Central memory CD8-positive, alpha-beta T cell (primary cell): Measurements from ENCODE around the gene BICDL1.

Experiments
- ATAC-seq: fragments of 150-1000 bp; cut with Tn5 transposase; replicated peaks from 2 replicates; pipeline ENCODE4 v1.10.0; 2022; ENCODE audit warnings: mild to moderate bottlenecking, moderate FRiP score, moderate number of reproducible peaks; ENCODE audit not compliant: poor library complexity, severe bottlenecking; ENCODE audit errors: extremely low read depth
- DNase-seq, 2 donors: peaks; one replicate each; pipeline ENCODE4 v3.0.0; 2021; ENCODE audit warnings: low spot score in 2 of 2
- H3K27ac Mint-ChIP-seq: one replicate; pipeline ENCODE4 v1.8.0; 2022; ENCODE audit warnings: low read depth, mild to moderate bottlenecking, moderate library complexity, mixed read lengths
- H3K27me3 Mint-ChIP-seq: one replicate; pipeline ENCODE4 v1.8.0; 2022; ENCODE audit warnings: mixed read lengths
- H3K36me3 Mint-ChIP-seq: one replicate; pipeline ENCODE4 v1.8.0; 2022; ENCODE audit warnings: mild to moderate bottlenecking, moderate library complexity, mixed read lengths; ENCODE audit not compliant: insufficient read depth
- H3K4me1 Mint-ChIP-seq: one replicate; pipeline ENCODE4 v1.8.0; 2022; ENCODE audit warnings: mixed read lengths
- H3K4me3 Mint-ChIP-seq: one replicate; pipeline ENCODE4 v1.8.0; 2022; ENCODE audit warnings: mild to moderate bottlenecking, moderate library complexity, mixed read lengths
- H3K9me3 Mint-ChIP-seq: one replicate; pipeline ENCODE4 v1.8.0; 2022; ENCODE audit warnings: mixed read lengths

Gene BICDL1

DNA sequence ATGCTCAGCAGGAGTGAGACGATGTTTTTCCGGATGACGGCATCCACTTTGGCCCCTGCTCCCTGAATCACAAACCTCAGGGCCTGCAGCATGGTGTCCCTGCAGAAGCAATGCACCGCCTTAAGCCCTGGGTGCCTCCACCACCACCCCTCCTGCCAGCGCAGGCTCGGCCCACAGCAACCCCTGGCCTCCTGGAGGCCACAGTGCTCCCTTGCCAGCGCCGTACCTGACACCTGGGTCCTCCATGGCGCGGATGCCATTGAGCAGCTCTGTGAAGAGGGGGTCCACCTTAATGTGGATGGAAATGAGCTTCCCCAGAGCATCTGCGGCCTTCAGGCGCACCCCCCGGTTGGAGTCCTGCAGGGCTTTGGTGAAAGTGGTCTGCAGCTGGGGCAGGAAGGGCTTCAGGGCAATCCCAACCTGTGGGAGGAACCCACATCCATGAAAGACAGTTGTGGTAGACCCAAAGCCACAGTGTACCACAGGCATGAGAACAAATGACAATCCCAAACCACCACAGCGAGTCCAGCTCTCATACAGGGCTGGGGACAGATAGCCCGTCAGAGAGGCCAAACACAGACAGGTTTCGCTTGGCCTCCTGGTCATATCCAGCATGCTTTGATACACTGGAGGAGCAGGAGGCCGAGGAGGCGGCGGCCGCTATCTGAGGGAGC is 145.4 kb downstream of the BICDL1 start:
- no peak for ATAC-seq
- no peaks in the 10 kb centered on the region for H3K27me3 Mint-ChIP-seq
- no peaks in the 10 kb centered on the region for H3K9me3 Mint-ChIP-seq
- no peak for DNase-seq
- peaks cover 42% of the 10 kb centered on the region for H3K36me3 Mint-ChIP-seq
- no peaks in the 10 kb centered on the region for H3K4me1 Mint-ChIP-seq
- H3K27ac Mint-ChIP-seq: no peak overlapping the region
- H3K4me3 Mint-ChIP-seq: no peak overlapping the region

DNA sequence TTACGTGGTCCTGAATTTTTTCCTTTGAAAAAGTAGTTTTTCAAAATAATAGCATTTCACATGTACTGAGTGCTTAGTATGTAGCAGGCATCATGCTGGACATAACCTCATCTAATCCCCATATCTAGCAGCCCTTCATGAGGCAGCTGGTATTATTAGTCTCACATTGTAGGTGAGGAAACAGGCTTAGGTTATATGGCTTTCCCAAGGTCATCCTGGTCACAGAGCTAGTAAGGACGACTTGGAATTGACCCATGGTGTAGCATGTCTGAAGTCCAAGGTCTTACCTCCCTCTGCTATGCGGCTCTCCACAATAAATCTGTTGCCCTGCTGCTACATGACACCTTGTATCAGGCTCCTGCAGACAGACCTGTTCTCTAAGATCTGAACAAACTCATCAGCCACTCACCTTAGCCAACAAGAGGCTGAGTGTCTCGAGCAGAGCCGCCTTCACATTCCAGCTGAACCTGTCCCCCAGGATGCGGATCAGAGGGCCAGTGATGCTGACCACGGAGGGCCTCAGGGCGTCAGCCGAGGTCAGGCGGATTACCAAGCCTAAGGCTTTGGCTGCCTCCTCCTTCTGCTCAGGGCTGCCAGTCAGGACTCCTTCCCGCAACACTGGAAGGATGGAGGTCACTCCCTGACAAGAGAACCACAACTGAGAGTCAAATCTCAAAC is 147.2 kb downstream of the BICDL1 start:
- Mint-ChIP-seq H3K27me3 (no peaks in the 10 kb centered on the region), H3K4me1 (no peaks in the 10 kb centered on the region), H3K27ac (no peak overlapping the region), H3K9me3 (no peaks in the 10 kb centered on the region), H3K4me3 (no peak overlapping the region), H3K36me3 (peaks cover 48% of the 10 kb centered on the region)
- ATAC-seq (no peak), DNase-seq (no peak)

DNA sequence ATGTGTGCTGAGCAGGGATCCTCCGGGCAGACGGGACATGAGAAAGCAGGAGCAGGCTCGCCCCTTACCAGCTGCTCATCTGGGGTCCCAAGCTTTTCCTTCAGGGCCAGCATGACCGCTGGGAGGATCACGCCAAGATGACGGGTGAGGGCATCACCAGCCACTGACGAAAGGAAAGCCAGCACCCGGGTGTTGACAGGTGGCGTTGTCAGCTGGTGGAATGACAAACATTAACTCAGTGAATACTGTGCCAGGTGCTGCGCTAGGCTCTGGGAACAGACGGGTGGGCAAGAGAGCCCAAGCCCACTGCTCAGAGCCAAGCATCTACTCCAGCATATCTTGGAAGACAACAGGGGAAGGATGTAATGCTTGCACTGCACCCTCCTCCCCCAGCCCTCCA is 148.8 kb downstream of the BICDL1 start:
- no peak overlapping the region for H3K27ac Mint-ChIP-seq
- H3K27me3 Mint-ChIP-seq: no peaks in the 10 kb centered on the region
- peaks cover 61% of the 10 kb centered on the region for H3K36me3 Mint-ChIP-seq
- no peaks in the 10 kb centered on the region for H3K4me1 Mint-ChIP-seq
- no peaks in the 10 kb centered on the region for H3K9me3 Mint-ChIP-seq
- H3K4me3 Mint-ChIP-seq: no peak overlapping the region
- ATAC-seq (no peak), DNase-seq (no peak)

DNA sequence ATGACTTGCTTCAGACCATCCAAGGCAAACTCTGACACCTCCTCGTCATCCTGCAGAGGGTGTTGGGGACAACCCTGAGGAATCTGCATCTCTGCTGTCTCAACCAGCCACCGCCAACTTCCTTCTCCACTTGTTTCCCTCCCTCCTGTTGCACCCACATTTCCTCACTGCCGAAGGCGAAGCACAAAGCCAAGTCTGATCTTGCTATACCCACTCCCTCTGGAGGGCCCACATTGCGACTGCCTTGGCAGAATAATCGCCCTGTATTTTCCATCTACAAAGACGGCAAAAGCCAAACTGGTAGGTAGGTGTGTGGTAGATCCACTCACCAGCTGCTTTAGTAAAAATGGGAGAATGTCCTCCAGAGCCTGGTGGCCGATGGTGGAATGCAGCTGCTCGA is 149.3 kb downstream of the BICDL1 start:
- Mint-ChIP-seq H3K27ac (no peak overlapping the region), H3K4me1 (no peaks in the 10 kb centered on the region), H3K4me3 (no peak overlapping the region), H3K36me3 (peaks cover 66% of the 10 kb centered on the region), H3K9me3 (no peaks in the 10 kb centered on the region), H3K27me3 (no peaks in the 10 kb centered on the region)
- no peak for DNase-seq
- no peak for ATAC-seq

DNA sequence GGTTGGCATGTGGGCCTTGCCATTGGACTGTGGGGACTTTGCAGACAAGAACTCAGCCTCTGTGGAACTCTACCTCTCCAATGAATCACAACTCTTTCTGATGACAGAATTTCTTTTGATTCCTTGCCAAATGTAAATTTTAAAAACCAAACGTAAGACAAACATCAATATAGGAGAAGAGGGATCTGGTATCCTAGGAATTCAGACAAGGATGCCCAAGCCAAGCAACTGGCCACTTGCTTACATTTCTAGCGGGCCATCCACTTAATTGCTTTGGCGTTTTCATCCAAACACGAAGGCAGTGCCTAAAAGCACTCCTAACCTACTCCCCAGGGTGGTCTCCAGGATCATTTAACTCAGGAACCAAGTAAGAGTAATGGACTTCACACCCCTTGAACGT is 150.9 kb downstream of the BICDL1 start:
- Mint-ChIP-seq H3K36me3 (peaks cover 62% of the 10 kb centered on the region), H3K27me3 (no peaks in the 10 kb centered on the region), H3K27ac (no peak overlapping the region), H3K4me1 (no peaks in the 10 kb centered on the region), H3K4me3 (no peak overlapping the region), H3K9me3 (no peaks in the 10 kb centered on the region)
- DNase-seq (no peak), ATAC-seq (no peak)

DNA sequence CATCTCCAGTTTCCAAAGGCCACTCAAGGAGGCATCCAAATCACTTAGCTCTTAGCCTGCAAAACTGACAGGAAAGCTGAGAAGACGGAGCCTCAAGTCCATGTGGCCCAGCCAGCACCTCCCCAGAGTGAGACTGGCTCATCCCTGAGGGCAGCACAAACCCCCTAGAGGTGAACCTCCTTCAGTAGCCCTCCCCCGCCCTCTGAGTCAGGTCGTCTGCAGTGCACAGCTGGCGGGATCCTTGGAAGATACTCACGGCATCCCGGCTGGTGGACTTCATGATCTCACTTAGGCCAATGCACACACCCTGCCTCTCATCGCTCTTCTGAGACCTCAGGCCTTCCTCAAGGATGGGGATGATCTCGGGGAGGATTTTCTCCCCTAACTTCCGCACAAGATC is 151.6 kb downstream of the BICDL1 start:
- DNase-seq (no peak), ATAC-seq (no peak)
- no peak overlapping the region for H3K4me3 Mint-ChIP-seq
- H3K4me1 Mint-ChIP-seq: no peaks in the 10 kb centered on the region
- no peaks in the 10 kb centered on the region for H3K9me3 Mint-ChIP-seq
- no peaks in the 10 kb centered on the region for H3K27me3 Mint-ChIP-seq
- H3K27ac Mint-ChIP-seq: no peak overlapping the region
- peaks cover 57% of the 10 kb centered on the region for H3K36me3 Mint-ChIP-seq

DNA sequence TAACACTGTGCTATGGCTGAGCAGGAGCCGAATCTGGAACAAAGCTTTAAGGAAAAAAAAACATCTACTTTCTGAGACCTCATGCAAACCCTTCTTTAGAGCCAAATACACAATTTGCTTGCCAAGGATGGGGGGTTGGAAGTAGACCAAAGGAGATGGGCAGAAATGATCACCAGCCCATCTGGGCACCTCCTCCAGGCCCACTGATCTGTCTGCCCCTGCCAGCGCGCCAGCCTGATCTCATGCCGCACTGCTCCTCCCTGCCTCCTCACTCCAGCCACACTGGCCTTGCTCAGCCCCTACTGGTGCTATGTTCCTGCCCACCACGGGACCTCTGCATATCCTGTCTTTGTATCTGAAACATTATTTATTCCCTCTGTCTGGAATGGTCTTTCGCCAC is 152.3 kb downstream of the BICDL1 start:
- H3K27me3 Mint-ChIP-seq: no peaks in the 10 kb centered on the region
- H3K27ac Mint-ChIP-seq: peak overlapping the region; percentile 41
- DNase-seq (no peak), ATAC-seq (no peak)
- H3K9me3 Mint-ChIP-seq: no peaks in the 10 kb centered on the region
- no peaks in the 10 kb centered on the region for H3K4me1 Mint-ChIP-seq
- no peak overlapping the region for H3K4me3 Mint-ChIP-seq
- H3K36me3 Mint-ChIP-seq: peaks cover 53% of the 10 kb centered on the region

DNA sequence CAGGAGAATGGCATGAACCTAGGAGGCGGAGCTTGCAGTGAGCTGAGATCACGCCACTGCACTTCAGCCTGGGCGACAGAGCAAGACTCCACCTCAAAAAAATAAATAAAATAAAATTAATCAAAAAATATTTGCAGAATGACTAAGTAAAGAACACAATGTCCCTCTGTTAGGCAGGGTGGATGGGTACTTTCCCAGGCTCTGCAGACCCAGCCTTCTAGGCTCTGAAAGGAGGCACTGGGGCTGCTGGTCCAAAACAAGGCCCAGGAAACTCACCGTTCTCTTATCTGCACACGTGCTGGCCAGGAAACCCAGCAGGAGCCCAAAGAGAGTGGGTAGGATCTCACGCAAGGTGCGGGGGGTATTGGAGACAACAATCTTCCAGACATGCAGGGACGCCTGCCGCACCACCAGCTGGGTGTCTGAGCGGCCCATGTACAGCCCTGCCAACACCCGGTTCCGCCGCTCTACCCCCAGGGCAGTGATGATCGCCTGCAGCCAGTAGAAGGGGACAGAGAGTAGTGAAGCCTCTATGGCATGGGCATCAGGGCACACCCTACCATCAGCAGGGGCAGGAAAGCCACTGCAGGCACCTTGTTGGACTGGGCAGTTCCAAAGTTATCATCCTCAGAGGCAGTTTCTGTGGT is 153.3 kb downstream of the BICDL1 start:
- no peak overlapping the region for H3K27ac Mint-ChIP-seq
- H3K4me3 Mint-ChIP-seq: no peak overlapping the region
- H3K27me3 Mint-ChIP-seq: no peaks in the 10 kb centered on the region
- ATAC-seq (no peak), DNase-seq (no peak)
- H3K4me1 Mint-ChIP-seq: no peaks in the 10 kb centered on the region
- H3K9me3 Mint-ChIP-seq: no peaks in the 10 kb centered on the region
- peaks cover 57% of the 10 kb centered on the region for H3K36me3 Mint-ChIP-seq
